OCI-LY3 (cell line): Measurements from ENCODE around the gene MAMLD1.

Experiments
- CTCF ChIP-seq: fragments of 200-600, 300-600 bp; sonication (generic); IDR thresholded peaks from 2 replicates; pipeline ENCODE4 v1.5.1; 2014; ENCODE audit warnings: antibody characterized with exemption, low read length, low read depth
- EZH2phosphoT487 ChIP-seq: fragments of 200-600 bp; shearing (Covaris generic); IDR thresholded peaks from 2 replicates; pipeline ENCODE4 v1.6.1; 2018; ENCODE audit warnings: antibody characterized with exemption, mixed run types, low read depth

- TF ChIP-seq CTCF (no peak), EZH2phosphoT487 (no peak)
Measured at GRCh38 chrX:150334100-150334499, 29.0 kb upstream of the MAMLD1 start.
